NT2/D1 (cell line): ENCODE results near the gene MBD2.

Experiments used
- DNase-seq: peaks from one replicate; pipeline ENCODE4 v3.0.0-alpha.2; 2011; ENCODE audit warnings: low read depth, low spot score
- H3K27me3 ChIP-seq: 2 replicates; pipeline ENCODE4 v1.6.0; 2011; ENCODE audit warnings: mild to moderate bottlenecking; ENCODE audit not compliant: insufficient read length, insufficient read depth
- H3K36me3 ChIP-seq: 2 replicates; pipeline ENCODE4 v1.6.1; 2011; ENCODE audit warnings: mild to moderate bottlenecking, low read length, mixed read lengths; ENCODE audit not compliant: insufficient read depth, insufficient read length
- H3K4me1 ChIP-seq: 2 replicates; pipeline ENCODE4 v1.5.1; 2011; ENCODE audit not compliant: insufficient read depth, insufficient read length
- H3K4me3 ChIP-seq: 2 replicates; pipeline ENCODE4 v1.5.1; 2011; ENCODE audit warnings: low read depth; ENCODE audit not compliant: insufficient read length
- H3K9ac ChIP-seq: 2 replicates; pipeline ENCODE4 v1.6.0; 2011; ENCODE audit warnings: low read depth; ENCODE audit not compliant: insufficient read length
- H3K9me3 ChIP-seq: 2 replicates; pipeline ENCODE4 v1.5.1; 2011; ENCODE audit warnings: mild to moderate bottlenecking, low read length; ENCODE audit not compliant: insufficient read depth
- SUZ12 ChIP-seq: IDR thresholded peaks from 2 replicates; pipeline ENCODE4 v1.6.1; 2011; ENCODE audit not compliant: insufficient read length, insufficient read depth; ENCODE audit errors: extremely low read depth
- YY1 ChIP-seq: IDR thresholded peaks from 2 replicates; pipeline ENCODE4 v1.6.1; 2011; ENCODE audit not compliant: insufficient read length, insufficient read depth
- ZNF274 ChIP-seq: IDR thresholded peaks from 2 replicates; pipeline ENCODE4 v1.6.1; 2011; ENCODE audit warnings: mild to moderate bottlenecking, low read depth, low read length

MBD2 gene

GRCh38 chr18:54187372-54187771 lies 37.1 kb downstream of the MBD2 start:
- H3K27me3 ChIP-seq: no peaks in the 10 kb centered on the region
- H3K4me1 ChIP-seq: no peaks in the 10 kb centered on the region
- no peak overlapping the region for H3K9ac ChIP-seq
- H3K36me3 ChIP-seq: no peaks in the 10 kb centered on the region
- H3K9me3 ChIP-seq: peaks cover 5% of the 10 kb centered on the region; the same call in 1 of the 2 replicates
- TF ChIP-seq SUZ12: no peak
- no peak for TF ChIP-seq ZNF274
- TF ChIP-seq YY1: no peak
- no peak overlapping the region for H3K4me3 ChIP-seq
- no peak for DNase-seq

- Histone ChIP-seq H3K9me3 (peaks cover 5% of the 10 kb centered on the region; the same call in 1 of the 2 replicates), H3K27me3 (no peaks in the 10 kb centered on the region), H3K4me1 (no peaks in the 10 kb centered on the region), H3K4me3 (no peak overlapping the region), H3K9ac (no peak overlapping the region), H3K36me3 (no peaks in the 10 kb centered on the region)
- TF ChIP-seq ZNF274: no peak
- no peak for TF ChIP-seq YY1
- no peak for TF ChIP-seq SUZ12
- no peak for DNase-seq
These were observed 39.6 kb downstream of the MBD2 start for GRCh38 chr18:54184836-54185235.

DNA sequence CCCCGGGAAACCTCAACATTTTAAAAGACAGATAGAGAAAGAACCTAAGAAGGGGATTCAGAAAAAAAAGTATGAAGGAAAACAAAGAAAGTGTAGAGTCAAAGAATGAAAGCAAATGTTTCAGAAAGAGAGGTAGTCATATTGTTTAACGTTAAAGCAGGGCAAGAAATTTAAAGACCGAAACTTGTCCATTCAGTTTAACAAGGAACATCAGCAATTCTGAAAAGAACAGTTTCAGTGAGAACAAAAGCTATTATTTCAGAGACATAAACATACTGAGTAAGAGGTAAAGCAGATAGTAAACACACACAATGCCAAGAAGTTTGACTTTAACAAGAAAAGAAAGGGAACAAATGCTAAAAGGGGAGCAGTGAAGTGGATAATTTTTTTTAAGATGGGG lies 41.1 kb downstream of the MBD2 start:
- Histone ChIP-seq H3K9ac (no peak overlapping the region), H3K36me3 (no peaks in the 10 kb centered on the region), H3K9me3 (peaks cover 5% of the 10 kb centered on the region; the same call in 1 of the 2 replicates), H3K4me1 (no peaks in the 10 kb centered on the region), H3K4me3 (no peak overlapping the region), H3K27me3 (no peaks in the 10 kb centered on the region)
- no peak for TF ChIP-seq SUZ12
- TF ChIP-seq YY1: no peak
- no peak for TF ChIP-seq ZNF274
- no peak for DNase-seq

DNA sequence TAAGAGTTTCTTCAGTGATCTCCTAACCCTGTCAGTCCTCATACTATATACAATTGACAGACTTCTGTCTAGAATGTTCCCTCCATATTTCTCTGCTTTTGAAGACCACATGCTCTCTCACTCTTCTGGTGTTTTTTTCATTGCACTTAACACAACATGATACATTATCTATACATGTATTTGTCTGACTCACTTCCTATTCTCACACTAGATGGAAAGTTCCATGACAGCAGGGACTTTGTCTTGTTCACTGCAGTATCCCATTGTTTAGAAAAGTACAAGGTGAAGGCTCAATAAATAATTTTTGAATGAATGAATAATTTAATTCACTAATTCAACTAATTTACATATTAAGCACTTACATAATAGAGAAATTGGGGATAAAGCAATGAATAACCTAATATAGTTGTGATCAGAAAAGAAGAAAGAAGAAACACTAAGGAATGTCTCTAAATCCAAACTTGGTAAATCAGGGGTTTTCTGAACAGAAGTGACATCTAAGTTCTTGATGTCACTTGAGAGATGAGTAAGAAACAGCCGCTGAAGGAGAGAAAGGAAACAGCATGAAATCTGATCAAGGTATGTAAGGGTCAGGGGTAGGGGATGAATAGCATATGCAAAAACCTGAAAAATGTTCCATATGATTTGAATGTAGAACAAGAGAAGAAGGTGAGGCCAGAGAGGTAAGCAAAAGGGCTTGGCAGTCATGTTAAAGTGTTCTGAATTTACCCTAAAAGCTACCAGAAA lies 42.4 kb downstream of the MBD2 start:
- no peaks in the 10 kb centered on the region for H3K27me3 ChIP-seq
- H3K9ac ChIP-seq: no peak overlapping the region
- peaks cover 5% of the 10 kb centered on the region; the same call in 1 of the 2 replicates for H3K9me3 ChIP-seq
- DNase-seq: no peak
- no peak for TF ChIP-seq YY1
- no peak for TF ChIP-seq ZNF274
- TF ChIP-seq SUZ12: no peak
- H3K36me3 ChIP-seq: no peaks in the 10 kb centered on the region
- no peaks in the 10 kb centered on the region for H3K4me1 ChIP-seq
- no peak overlapping the region for H3K4me3 ChIP-seq

DNA sequence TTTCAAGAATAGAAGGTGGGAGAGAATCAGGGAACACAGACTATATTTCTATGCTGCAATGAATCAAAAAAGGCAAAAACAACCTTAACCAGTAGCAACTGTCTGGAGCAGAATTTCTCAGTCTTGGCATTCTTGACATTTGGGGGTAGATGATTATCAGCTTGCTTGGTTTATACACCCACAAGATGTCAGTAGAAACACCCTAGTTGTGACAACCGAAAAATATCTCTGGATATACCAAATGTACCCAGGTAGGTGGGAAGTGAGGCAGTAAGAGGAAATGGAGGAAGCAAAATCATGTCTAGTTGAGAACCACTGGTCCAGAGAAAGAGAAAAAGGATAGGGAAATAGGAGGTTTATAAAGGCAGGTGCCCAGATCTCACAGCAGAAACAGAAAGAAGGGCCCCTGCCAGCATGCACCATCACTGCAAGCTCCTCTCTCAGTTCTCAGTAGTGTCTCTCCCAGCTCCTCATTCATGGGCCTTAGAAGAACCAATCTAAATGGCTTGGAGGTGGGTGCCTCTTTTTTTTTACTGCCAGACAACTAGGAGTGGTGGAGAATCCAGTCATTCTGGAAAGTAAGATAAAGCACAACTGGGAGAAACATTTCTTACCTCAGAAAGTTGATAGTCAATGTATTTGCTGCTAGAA lies 50.4 kb downstream of the MBD2 start:
- no peak for TF ChIP-seq SUZ12
- TF ChIP-seq YY1: no peak
- TF ChIP-seq ZNF274: no peak
- no peaks in the 10 kb centered on the region for H3K36me3 ChIP-seq
- H3K27me3 ChIP-seq: no peaks in the 10 kb centered on the region
- H3K4me3 ChIP-seq: no peak overlapping the region
- no peaks in the 10 kb centered on the region for H3K9me3 ChIP-seq
- H3K4me1 ChIP-seq: no peaks in the 10 kb centered on the region
- no peak for DNase-seq
- no peak overlapping the region for H3K9ac ChIP-seq

GRCh38 chr18:54173250-54173649 lies 51.2 kb downstream of the MBD2 start:
- Histone ChIP-seq H3K27me3 (no peaks in the 10 kb centered on the region), H3K9me3 (no peaks in the 10 kb centered on the region), H3K4me3 (no peak overlapping the region), H3K36me3 (no peaks in the 10 kb centered on the region), H3K4me1 (no peaks in the 10 kb centered on the region), H3K9ac (no peak overlapping the region)
- TF ChIP-seq SUZ12 (no peak), YY1 (no peak), ZNF274 (no peak)
- DNase-seq: no peak

- Histone ChIP-seq H3K9ac (no peak overlapping the region), H3K27me3 (no peaks in the 10 kb centered on the region), H3K4me3 (no peak overlapping the region), H3K4me1 (no peaks in the 10 kb centered on the region), H3K9me3 (no peaks in the 10 kb centered on the region), H3K36me3 (no peaks in the 10 kb centered on the region)
- TF ChIP-seq ZNF274: no peak
- TF ChIP-seq YY1: no peak
- no peak for TF ChIP-seq SUZ12
- DNase-seq: no peak
These were observed 54.8 kb downstream of the MBD2 start for GRCh38 chr18:54169431-54170403.
